Neuronal stem cell (in vitro differentiated cells): ENCODE results near the gene PLPP1.

Experiments
- DNase-seq: peaks from one replicate; pipeline ENCODE4 v3.0.0-alpha.2; 2013; ENCODE audit warnings: low spot score
- H2AFZ ChIP-seq: one replicate; pipeline ENCODE4 v1.6.1; 2013; ENCODE audit warnings: mild to moderate bottlenecking, low read length, inconsistent platforms
- H2AK5ac ChIP-seq: 2 replicates; pipeline ENCODE4 v1.6.1; 2013; ENCODE audit warnings: low read depth, mild to moderate bottlenecking, inconsistent platforms, low read length, moderate library complexity, mixed read lengths
- H2BK120ac ChIP-seq: 2 replicates; pipeline ENCODE4 v1.6.1; 2013; ENCODE audit warnings: low read depth, mild to moderate bottlenecking, inconsistent platforms, low read length, moderate library complexity, mixed read lengths
- H2BK12ac ChIP-seq: one replicate; pipeline ENCODE4 v1.6.1; 2013; ENCODE audit warnings: low read length, inconsistent platforms
- H2BK15ac ChIP-seq: 2 replicates; pipeline ENCODE4 v1.6.1; 2013; ENCODE audit warnings: mild to moderate bottlenecking, low read length, inconsistent platforms, mixed read lengths
- H2BK5ac ChIP-seq: one replicate; pipeline ENCODE4 v1.6.1; 2013; ENCODE audit warnings: inconsistent platforms, mild to moderate bottlenecking, low read length, moderate library complexity
- H3K14ac ChIP-seq: one replicate; pipeline ENCODE4 v1.6.1; 2013; ENCODE audit warnings: low read length, inconsistent platforms
- H3K18ac ChIP-seq: 2 replicates; pipeline ENCODE4 v1.6.1; 2013; ENCODE audit warnings: low read length, inconsistent platforms
- H3K23ac ChIP-seq: 2 replicates; pipeline ENCODE4 v1.6.1; 2013; ENCODE audit warnings: low read depth, mild to moderate bottlenecking, mixed read lengths, low read length, inconsistent platforms; ENCODE audit not compliant: poor library complexity
- H3K27ac ChIP-seq: replicated peaks from 3 replicates; pipeline ENCODE4 v1.5.1; 2013; ENCODE audit warnings: low read length, inconsistent platforms
- H3K27me3 ChIP-seq, 3 experiments: 2 replicates each; pipeline ENCODE4 v1.6.1; 2013; ENCODE audit warnings: low read length in 3 of 3, mild to moderate bottlenecking in 2 of 3, inconsistent platforms in 1 of 3, low read depth in 1 of 3, mixed read lengths in 1 of 3, moderate library complexity in 1 of 3; ENCODE audit not compliant: control insufficient read depth in 3 of 3, insufficient read depth in 3 of 3
- H3K36me3 ChIP-seq, 2 donors: replicated peaks in 1 of 2; 2 replicates each; pipeline ENCODE4 v1.6.1; 2013; ENCODE audit warnings: low read length in 2 of 2; ENCODE audit not compliant: control insufficient read depth in 2 of 2, insufficient read depth in 2 of 2
- H3K4ac ChIP-seq: 2 replicates; pipeline ENCODE4 v1.6.1; 2013; ENCODE audit warnings: inconsistent platforms, mild to moderate bottlenecking, low read length, moderate library complexity
- H3K4me1 ChIP-seq, 2 donors: 1 replicate in 1 of 2; 2 replicates in 1 of 2; pipeline ENCODE4 v1.6.1; 2013; ENCODE audit warnings: low read length in 2 of 2, low read depth in 1 of 2; ENCODE audit not compliant: control insufficient read depth in 2 of 2, insufficient read depth in 1 of 2
- H3K4me2 ChIP-seq: one replicate; pipeline ENCODE4 v1.6.1; 2013; ENCODE audit warnings: mild to moderate bottlenecking, low read length, inconsistent platforms; ENCODE audit not compliant: insufficient read depth, poor library complexity, severe bottlenecking
- H3K4me3 ChIP-seq, 2 donors: 2 replicates each; pipeline ENCODE4 v1.5.1; 2013; ENCODE audit warnings: low read length in 2 of 2, mild to moderate bottlenecking in 2 of 2, inconsistent platforms in 1 of 2, moderate library complexity in 1 of 2
- H3K79me1 ChIP-seq: one replicate; pipeline ENCODE4 v1.6.1; 2013; ENCODE audit warnings: low read depth, mild to moderate bottlenecking, inconsistent platforms, low read length, moderate library complexity
- H3K9ac ChIP-seq: one replicate; pipeline ENCODE4 v1.6.1; 2013; ENCODE audit warnings: mild to moderate bottlenecking, low read depth, low read length, inconsistent platforms; ENCODE audit not compliant: poor library complexity
- H3K9me3 ChIP-seq, 2 donors: replicated peaks in 1 of 2; 2 replicates each; pipeline versions ENCODE3 to v1.6.1; 2013; ENCODE audit warnings: low read length in 2 of 2, mild to moderate bottlenecking in 2 of 2, inconsistent platforms in 1 of 2, low read depth in 1 of 2, mixed read lengths in 1 of 2, moderate library complexity in 1 of 2; ENCODE audit not compliant: control insufficient read depth in 2 of 2, insufficient read depth in 1 of 2
- H4K8ac ChIP-seq: one replicate; pipeline ENCODE4 v1.6.1; 2013; ENCODE audit warnings: low read depth, mild to moderate bottlenecking, inconsistent platforms, low read length, moderate library complexity
- H4K91ac ChIP-seq: one replicate; pipeline ENCODE4 v1.6.1; 2013; ENCODE audit warnings: low read length, low read depth, mild to moderate bottlenecking, inconsistent platforms; ENCODE audit not compliant: poor library complexity
- WGBS, 2 donors: extraction: QIAGEN DNeasy Blood & Tissue Kit; methylation state at CpG; one replicate each; pipeline ENCODE4 v1.1.7; 2013; ENCODE audit warnings: missing lambda C conversion rate in 2 of 2, mixed read lengths in 1 of 2; ENCODE audit not compliant: insufficient read length in 2 of 2, insufficient replicate concordance in 1 of 2; ENCODE audit errors: extremely low coverage in 2 of 2; 5-methylcytosine and 5-hydroxymethylcytosine counted together

PLPP1 gene

GRCh38 chr5:55523293-55523692 lies 11.5 kb downstream of the PLPP1 start:
- H2AK5ac ChIP-seq = no peak overlapping the region
- no peak overlapping the region for H2BK120ac ChIP-seq
- no peak overlapping the region for H3K18ac ChIP-seq
- no peak overlapping the region for H3K27ac ChIP-seq
- H3K4me1 ChIP-seq = no peaks in the 10 kb centered on the region
- H3K79me1 ChIP-seq = no peaks in the 10 kb centered on the region
- H2BK5ac ChIP-seq = no peak overlapping the region
- no peak overlapping the region for H3K9ac ChIP-seq
- H3K9me3 ChIP-seq = no peaks in the 10 kb centered on the region
- H4K8ac ChIP-seq = no peak overlapping the region
- H3K4ac ChIP-seq = no peak overlapping the region
- DNase-seq = no peak
- no peak overlapping the region for H2AFZ ChIP-seq
- H3K23ac ChIP-seq = no peak overlapping the region
- no peak overlapping the region for H2BK12ac ChIP-seq
- no peak overlapping the region for H3K4me2 ChIP-seq
- no peak overlapping the region for H4K91ac ChIP-seq
- no peaks in the 10 kb centered on the region for H3K27me3 ChIP-seq
- H2BK15ac ChIP-seq = no peak overlapping the region
- no peak overlapping the region for H3K14ac ChIP-seq
- H3K4me3 ChIP-seq = no peak overlapping the region
- no CpG with 5 or more reads among the region's 2 CpGs for WGBS, 2 donors
- H3K36me3 ChIP-seq = no peaks in the 10 kb centered on the region

- no peak overlapping the region for H3K14ac ChIP-seq
- no peak for DNase-seq
- H3K27ac ChIP-seq = no peak overlapping the region
- H3K4me3 ChIP-seq = no peak overlapping the region
- no peak overlapping the region for H4K8ac ChIP-seq
- no peaks in the 10 kb centered on the region for H3K9me3 ChIP-seq
- no CpG with 5 or more reads among the region's 5 CpGs for WGBS, 2 donors
- H3K79me1 ChIP-seq = peaks cover 2% of the 10 kb centered on the region
- H3K9ac ChIP-seq = no peak overlapping the region
- H2AFZ ChIP-seq = no peak overlapping the region
- no peaks in the 10 kb centered on the region for H3K4me1 ChIP-seq
- H2BK12ac ChIP-seq = no peak overlapping the region
- no peak overlapping the region for H2BK15ac ChIP-seq
- no peak overlapping the region for H3K4me2 ChIP-seq
- no peak overlapping the region for H2AK5ac ChIP-seq
- no peak overlapping the region for H3K23ac ChIP-seq
- no peak overlapping the region for H2BK120ac ChIP-seq
- H3K27me3 ChIP-seq = no peaks in the 10 kb centered on the region
- no peak overlapping the region for H2BK5ac ChIP-seq
- H4K91ac ChIP-seq = no peak overlapping the region
- H3K36me3 ChIP-seq = no peaks in the 10 kb centered on the region
- H3K4ac ChIP-seq = no peak overlapping the region
- H3K18ac ChIP-seq = no peak overlapping the region
These were observed 12.9 kb downstream of the PLPP1 start for GRCh38 chr5:55521881-55522280.

GRCh38 chr5:55520117-55520839 lies 14.5 kb downstream of the PLPP1 start:
- Histone ChIP-seq H2AK5ac (no peak overlapping the region), H3K14ac (no peak overlapping the region), H3K23ac (no peak overlapping the region), H3K36me3 (no peaks in the 10 kb centered on the region), H3K4me1 (no peaks in the 10 kb centered on the region), H3K9ac (no peak overlapping the region), H4K8ac (no peak overlapping the region), H2BK12ac (no peak overlapping the region), H3K9me3 (no peaks in the 10 kb centered on the region), H2BK120ac (no peak overlapping the region), H2BK15ac (no peak overlapping the region), H3K4me3 (no peak overlapping the region), H4K91ac (no peak overlapping the region), H3K27me3 (no peaks in the 10 kb centered on the region), H2BK5ac (no peak overlapping the region), H3K4me2 (no peak overlapping the region), H3K18ac (no peak overlapping the region), H3K79me1 (peaks cover 2% of the 10 kb centered on the region), H3K4ac (no peak overlapping the region), H2AFZ (no peak overlapping the region), H3K27ac (no peak overlapping the region)
- DNase-seq = no peak
- no CpG with 5 or more reads among the region's 2 CpGs for WGBS, 2 donors

GRCh38 chr5:55518831-55519390 lies 15.9 kb downstream of the PLPP1 start:
- no peak overlapping the region for H2BK5ac ChIP-seq
- no peak overlapping the region for H3K14ac ChIP-seq
- no peaks in the 10 kb centered on the region for H3K4me1 ChIP-seq
- H3K9ac ChIP-seq = no peak overlapping the region
- no peak overlapping the region for H3K27ac ChIP-seq
- H3K4me2 ChIP-seq = no peak overlapping the region
- H4K91ac ChIP-seq = no peak overlapping the region
- H3K4ac ChIP-seq = no peak overlapping the region
- DNase-seq = no peak
- H3K27me3 ChIP-seq = no peaks in the 10 kb centered on the region
- H3K18ac ChIP-seq = no peak overlapping the region
- no peak overlapping the region for H2BK12ac ChIP-seq
- no peak overlapping the region for H3K23ac ChIP-seq
- no peak overlapping the region for H2BK120ac ChIP-seq
- H4K8ac ChIP-seq = no peak overlapping the region
- no peaks in the 10 kb centered on the region for H3K36me3 ChIP-seq
- H2BK15ac ChIP-seq = no peak overlapping the region
- no peak overlapping the region for H3K4me3 ChIP-seq
- H3K79me1 ChIP-seq = peaks cover 2% of the 10 kb centered on the region
- H2AFZ ChIP-seq = no peak overlapping the region
- H3K9me3 ChIP-seq = no peaks in the 10 kb centered on the region
- H2AK5ac ChIP-seq = no peak overlapping the region
